ENCODE data around the gene ABCC4.

ABCC4 gene

DNA sequence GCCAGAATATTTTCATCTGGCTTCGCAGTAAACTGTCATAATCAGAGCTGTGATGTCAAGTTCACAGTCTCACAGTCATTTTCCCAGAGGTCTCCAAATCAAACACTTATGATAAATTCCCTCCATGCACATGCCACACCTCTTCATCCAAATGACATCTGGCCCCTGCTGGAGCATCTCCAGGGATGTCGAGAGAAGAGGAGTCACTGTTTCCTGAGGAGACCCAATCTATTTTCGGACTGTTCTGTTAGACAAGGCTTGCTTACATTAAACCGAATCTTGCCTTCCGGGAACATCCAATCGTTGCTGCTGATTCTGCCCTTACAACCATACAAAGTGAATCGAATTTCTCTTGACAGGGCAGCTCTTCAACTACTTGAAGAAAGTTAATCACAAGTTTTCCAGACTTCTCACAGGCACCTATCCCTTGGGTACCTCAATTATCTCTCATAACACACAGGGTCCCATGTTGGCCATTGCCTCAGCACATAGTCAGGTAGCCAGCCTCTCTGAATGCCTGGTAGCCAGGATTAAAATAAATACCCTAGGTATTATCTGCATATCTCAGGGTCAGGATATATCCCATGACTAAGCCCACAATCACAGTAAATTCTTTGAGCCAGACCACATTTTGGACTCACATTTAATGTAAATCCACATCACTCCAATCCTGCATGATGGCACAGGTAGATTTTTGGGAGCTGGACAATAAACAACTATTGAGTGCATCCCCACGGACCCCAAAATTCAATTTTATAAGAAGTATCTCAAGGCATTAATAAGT is 182.5 kb downstream of the ABCC4 start:
- H3K4me3 ChIP-seq (ENCODE audit: extremely low read depth, insufficient read depth, low read length, poor library complexity, severe bottlenecking), result no peak overlapping the region
- 91 to 97% methylated on average over 6 to 7 of the region's 8 CpGs for WGBS, 2 experiments (ENCODE audit: insufficient coverage in 2 of 2)
- no peak overlapping the region for H3K27ac ChIP-seq (ENCODE audit: low read depth, low read length, severe bottlenecking)
- H3K9me3 ChIP-seq (ENCODE audit: control insufficient read depth, low read length), result no peaks in the 10 kb centered on the region
- H3K4me1 ChIP-seq (ENCODE audit: control insufficient read depth, insufficient read depth, low read length, poor library complexity, severe bottlenecking), result no peaks in the 10 kb centered on the region
- no peaks in the 10 kb centered on the region for H3K36me3 ChIP-seq (ENCODE audit: control insufficient read depth, insufficient read depth, low read length)

DNA sequence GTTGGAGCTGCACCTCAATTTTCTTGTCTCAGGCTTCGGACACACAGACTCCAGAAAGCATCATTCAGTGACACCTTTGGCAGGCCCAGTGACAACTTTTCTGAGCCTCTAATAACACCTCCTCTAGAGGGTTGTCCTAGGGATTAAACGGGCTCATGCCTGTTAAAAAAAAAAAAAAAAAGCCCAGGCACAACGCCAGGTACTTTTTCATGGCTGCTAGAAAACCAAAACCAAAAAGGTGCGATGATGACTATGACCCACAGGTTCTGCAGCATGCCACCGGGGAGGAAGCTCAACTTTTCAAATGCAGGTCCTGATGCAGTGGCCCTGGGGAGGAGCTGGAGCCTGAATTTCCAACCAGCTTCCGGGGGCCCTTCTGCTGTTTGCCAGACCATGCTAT is 184.2 kb downstream of the ABCC4 start:
- H3K4me1 ChIP-seq (ENCODE audit: control insufficient read depth, insufficient read depth, low read length, poor library complexity, severe bottlenecking), result no peaks in the 10 kb centered on the region
- WGBS, 2 experiments (ENCODE audit: insufficient coverage in 2 of 2), result 73 to 87% methylated on average over 5 of the region's 6 CpGs
- no peaks in the 10 kb centered on the region for H3K36me3 ChIP-seq (ENCODE audit: control insufficient read depth, insufficient read depth, low read length)
- H3K27ac ChIP-seq (ENCODE audit: low read depth, low read length, severe bottlenecking), result no peak overlapping the region
- H3K9me3 ChIP-seq (ENCODE audit: control insufficient read depth, low read length), result no peaks in the 10 kb centered on the region
- no peak overlapping the region for H3K4me3 ChIP-seq (ENCODE audit: extremely low read depth, insufficient read depth, low read length, poor library complexity, severe bottlenecking)

DNA sequence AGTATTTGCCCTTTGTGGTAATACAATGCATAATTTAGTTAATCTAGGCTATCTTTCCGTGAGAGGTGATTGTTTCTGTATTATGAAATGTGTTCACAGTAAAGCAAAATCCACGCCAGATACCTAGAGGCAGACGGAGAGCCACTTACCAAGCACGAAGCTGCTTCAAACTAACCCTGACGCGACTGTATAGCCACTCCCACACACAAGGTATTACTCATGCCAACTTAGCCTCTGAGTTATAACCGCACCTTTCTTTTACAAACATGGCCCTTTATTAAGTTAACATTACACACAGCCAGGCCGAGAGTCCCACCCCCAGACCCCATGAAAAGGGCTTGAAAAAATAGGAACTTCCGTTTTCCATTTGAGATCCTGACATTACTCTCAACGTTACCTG is 185.7 kb downstream of the ABCC4 start:
- Histone ChIP-seq H3K27ac (ENCODE audit: low read depth, low read length, severe bottlenecking) (no peak overlapping the region), H3K4me1 (ENCODE audit: control insufficient read depth, insufficient read depth, low read length, poor library complexity, severe bottlenecking) (no peaks in the 10 kb centered on the region)

DNA sequence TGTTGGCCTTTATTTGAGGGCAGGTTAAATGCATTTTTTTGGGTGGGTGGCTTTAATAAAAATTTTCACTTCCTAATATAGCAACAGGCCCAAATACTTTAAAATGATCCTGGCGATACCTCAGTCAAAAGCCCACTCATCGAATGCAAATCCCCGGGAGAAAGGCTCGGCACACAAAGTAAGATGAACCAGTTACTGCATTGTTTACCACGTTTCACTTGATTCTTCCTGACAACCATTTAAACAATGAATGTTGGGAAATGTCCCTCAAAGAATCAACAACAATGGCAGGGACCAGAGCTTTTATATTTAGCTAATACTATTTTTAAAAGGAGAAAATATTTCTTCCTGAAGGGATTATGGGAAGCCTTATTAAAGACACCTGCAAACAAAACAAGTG is 187.7 kb downstream of the ABCC4 start:
- H3K4me3 ChIP-seq (ENCODE audit: extremely low read depth, insufficient read depth, low read length, poor library complexity, severe bottlenecking), result no peak overlapping the region
- 74 to 92% methylated on average over 4 to 5 of the region's 5 CpGs for WGBS, 2 experiments (ENCODE audit: insufficient coverage in 2 of 2)
- no peak overlapping the region for H3K27ac ChIP-seq (ENCODE audit: low read depth, low read length, severe bottlenecking)
- no peaks in the 10 kb centered on the region for H3K36me3 ChIP-seq (ENCODE audit: control insufficient read depth, insufficient read depth, low read length)
- peaks cover 1% of the 10 kb centered on the region for H3K9me3 ChIP-seq (ENCODE audit: control insufficient read depth, low read length)
- H3K4me1 ChIP-seq (ENCODE audit: control insufficient read depth, insufficient read depth, low read length, poor library complexity, severe bottlenecking), result no peaks in the 10 kb centered on the region

More for the DNA sequence above, 185.7 kb downstream of the ABCC4 start:
- Histone ChIP-seq H3K9me3 (ENCODE audit: control insufficient read depth, low read length) (no peaks in the 10 kb centered on the region), H3K36me3 (ENCODE audit: control insufficient read depth, insufficient read depth, low read length) (no peaks in the 10 kb centered on the region), H3K4me3 (ENCODE audit: extremely low read depth, insufficient read depth, low read length, poor library complexity, severe bottlenecking) (no peak overlapping the region)
- 78 to 81% methylated on average over 5 to 10 of the region's 10 CpGs for WGBS, 2 experiments (ENCODE audit: insufficient coverage in 2 of 2)

DNA sequence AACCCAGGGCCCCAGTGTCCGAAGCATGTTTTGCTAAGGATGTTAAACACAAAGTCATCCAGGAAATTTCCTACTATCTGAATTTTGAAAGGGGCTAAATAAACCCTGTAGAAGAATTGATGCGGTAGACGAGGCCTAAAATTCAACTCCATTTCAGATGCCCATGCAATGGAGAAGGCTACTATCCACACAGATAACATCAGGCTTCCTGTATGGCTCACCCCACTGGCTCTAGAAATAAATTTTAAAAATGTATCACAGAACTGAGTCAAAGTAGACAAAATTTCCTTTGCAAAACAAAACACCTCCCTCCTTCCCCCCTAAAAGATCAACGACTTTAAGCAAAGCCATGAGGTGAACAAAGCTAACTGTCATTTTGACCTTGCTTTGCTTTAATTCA is 188.4 kb downstream of the ABCC4 start:
- peaks cover 5% of the 10 kb centered on the region for H3K9me3 ChIP-seq (ENCODE audit: control insufficient read depth, low read length)
- no peak overlapping the region for H3K27ac ChIP-seq (ENCODE audit: low read depth, low read length, severe bottlenecking)
- WGBS, 2 experiments (ENCODE audit: insufficient coverage in 2 of 2), result 90 to 100% methylated on average over 1 to 4 of the region's 4 CpGs
- H3K4me3 ChIP-seq (ENCODE audit: extremely low read depth, insufficient read depth, low read length, poor library complexity, severe bottlenecking), result no peak overlapping the region
- no peaks in the 10 kb centered on the region for H3K4me1 ChIP-seq (ENCODE audit: control insufficient read depth, insufficient read depth, low read length, poor library complexity, severe bottlenecking)
- H3K36me3 ChIP-seq (ENCODE audit: control insufficient read depth, insufficient read depth, low read length), result no peaks in the 10 kb centered on the region

DNA sequence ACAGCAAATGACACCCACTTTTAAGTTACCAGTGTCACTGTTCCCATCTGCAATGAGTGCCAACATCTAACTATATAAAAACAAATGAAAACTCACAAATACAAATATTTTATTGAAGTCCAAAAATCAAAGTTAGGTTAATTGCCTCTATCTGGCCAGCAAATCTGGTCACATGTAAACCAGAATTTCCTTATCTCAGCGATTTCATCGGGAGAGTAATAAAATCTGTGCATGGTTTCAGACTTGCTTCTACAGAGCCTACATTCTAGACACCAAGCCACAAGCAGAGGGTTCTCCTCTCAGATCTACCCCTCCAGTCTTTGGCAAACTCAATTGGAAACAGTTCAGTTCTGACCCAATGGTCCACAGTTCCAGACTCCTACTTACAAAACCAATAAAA is 189.6 kb downstream of the ABCC4 start:
- Histone ChIP-seq H3K9me3 (ENCODE audit: control insufficient read depth, low read length) (peaks cover 5% of the 10 kb centered on the region), H3K36me3 (ENCODE audit: control insufficient read depth, insufficient read depth, low read length) (no peaks in the 10 kb centered on the region), H3K27ac (ENCODE audit: low read depth, low read length, severe bottlenecking) (no peak overlapping the region), H3K4me3 (ENCODE audit: extremely low read depth, insufficient read depth, low read length, poor library complexity, severe bottlenecking) (no peak overlapping the region), H3K4me1 (ENCODE audit: control insufficient read depth, insufficient read depth, low read length, poor library complexity, severe bottlenecking) (no peaks in the 10 kb centered on the region)
- 93 to 100% methylated on average over 2 of the region's 2 CpGs for WGBS, 2 experiments (ENCODE audit: insufficient coverage in 2 of 2)

DNA sequence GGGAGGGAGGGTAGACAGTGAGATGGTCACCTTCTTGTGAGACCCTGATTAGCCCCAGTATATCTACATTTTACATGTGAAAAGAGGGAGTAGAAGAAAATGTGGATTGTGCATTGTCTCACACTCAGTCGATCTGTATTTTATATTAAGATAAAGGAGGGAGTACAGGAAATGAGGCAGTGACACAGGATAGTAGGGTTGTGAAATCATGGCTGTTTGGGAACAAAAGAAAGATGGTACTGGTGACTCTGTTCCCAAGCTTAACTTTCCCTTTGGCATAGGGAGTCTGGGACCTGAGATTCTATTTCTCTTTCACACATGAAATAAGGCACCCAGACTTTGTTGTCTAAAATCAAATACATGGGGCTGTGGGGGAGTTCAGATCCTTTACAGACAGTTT is 194.7 kb downstream of the ABCC4 start:
- 100% methylated on average over 1 of the region's 1 CpG for WGBS, 2 experiments (ENCODE audit: insufficient coverage in 2 of 2)
- no peak overlapping the region for H3K4me3 ChIP-seq (ENCODE audit: extremely low read depth, insufficient read depth, low read length, poor library complexity, severe bottlenecking)

DNA sequence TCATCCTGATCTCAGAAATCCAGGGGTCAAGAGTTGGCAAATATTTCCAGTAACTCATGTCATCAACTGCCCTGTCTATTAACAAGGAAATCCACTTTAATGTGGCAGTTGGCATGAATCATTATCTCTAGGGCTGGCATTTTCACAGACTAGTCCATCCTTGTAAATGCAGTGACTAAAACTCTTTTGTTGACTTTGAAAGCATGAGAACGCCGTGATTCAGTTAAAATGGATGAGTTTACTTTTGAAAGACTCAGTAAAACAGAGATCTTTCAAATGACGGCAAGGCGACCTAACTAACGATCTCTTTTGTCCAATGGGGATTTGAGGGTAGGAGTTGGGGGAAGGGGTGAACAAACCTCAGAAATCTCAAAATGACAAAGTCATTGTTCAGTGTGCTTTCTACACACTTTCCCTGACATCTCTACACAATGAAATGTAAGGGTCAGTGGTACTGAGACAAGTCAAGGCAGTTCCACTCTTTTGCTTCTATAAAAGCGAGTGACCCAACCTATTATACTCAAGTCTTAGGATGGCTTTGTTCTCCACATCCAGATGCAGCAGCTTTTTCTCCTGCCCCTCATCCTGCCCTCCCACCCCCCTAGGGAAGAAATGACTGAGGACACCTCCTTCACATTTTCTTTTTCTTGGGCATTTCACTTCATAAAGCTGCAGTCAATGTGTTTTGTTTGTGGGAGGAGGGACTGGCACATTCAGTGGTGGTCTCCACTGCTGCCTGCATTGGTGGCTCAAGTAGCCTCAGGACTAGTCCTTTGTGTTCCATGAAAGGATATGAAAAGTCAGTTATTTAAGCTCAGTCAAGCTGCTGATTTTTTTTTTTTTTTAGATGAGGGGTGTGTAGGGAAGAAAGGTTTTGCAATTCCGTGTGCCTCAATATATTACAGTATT is 200.5 kb downstream of the ABCC4 start:
- H3K36me3 ChIP-seq (ENCODE audit: control insufficient read depth, insufficient read depth, low read length), result no peaks in the 10 kb centered on the region

More for the DNA sequence above, 194.7 kb downstream of the ABCC4 start:
- Histone ChIP-seq H3K27ac (ENCODE audit: low read depth, low read length, severe bottlenecking) (no peak overlapping the region), H3K9me3 (ENCODE audit: control insufficient read depth, low read length) (peaks cover 5% of the 10 kb centered on the region), H3K4me1 (ENCODE audit: control insufficient read depth, insufficient read depth, low read length, poor library complexity, severe bottlenecking) (no peaks in the 10 kb centered on the region), H3K36me3 (ENCODE audit: control insufficient read depth, insufficient read depth, low read length) (no peaks in the 10 kb centered on the region)

DNA sequence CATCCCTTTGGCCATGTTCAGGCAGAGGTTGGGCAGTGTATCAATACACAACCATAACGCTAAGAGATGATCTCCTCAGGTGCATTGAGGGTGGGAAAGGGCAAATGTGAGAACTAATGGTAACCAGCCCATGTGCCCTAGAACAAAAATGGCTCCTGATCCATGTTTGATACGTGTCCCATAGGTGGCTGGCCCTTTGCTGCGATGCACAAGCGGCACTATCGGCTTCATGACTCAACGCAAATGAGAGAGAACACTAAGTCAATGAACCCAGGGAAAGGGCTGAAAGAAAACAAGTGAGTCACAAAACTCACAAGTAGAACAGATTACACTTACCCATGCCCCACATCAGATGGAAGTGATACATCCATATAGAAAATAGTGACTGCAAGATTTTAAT is 201.7 kb downstream of the ABCC4 start:
- WGBS, 2 experiments (ENCODE audit: insufficient coverage in 2 of 2), result 93% methylated on average over 3 to 5 of the region's 6 CpGs
- no peaks in the 10 kb centered on the region for H3K9me3 ChIP-seq (ENCODE audit: control insufficient read depth, low read length)
- H3K27ac ChIP-seq (ENCODE audit: low read depth, low read length, severe bottlenecking), result no peak overlapping the region
- no peak overlapping the region for H3K4me3 ChIP-seq (ENCODE audit: extremely low read depth, insufficient read depth, low read length, poor library complexity, severe bottlenecking)
- no peaks in the 10 kb centered on the region for H3K36me3 ChIP-seq (ENCODE audit: control insufficient read depth, insufficient read depth, low read length)
- H3K4me1 ChIP-seq (ENCODE audit: control insufficient read depth, insufficient read depth, low read length, poor library complexity, severe bottlenecking), result no peaks in the 10 kb centered on the region

More for the DNA sequence above, 200.5 kb downstream of the ABCC4 start:
- Histone ChIP-seq H3K9me3 (ENCODE audit: control insufficient read depth, low read length) (no peaks in the 10 kb centered on the region), H3K4me1 (ENCODE audit: control insufficient read depth, insufficient read depth, low read length, poor library complexity, severe bottlenecking) (no peaks in the 10 kb centered on the region), H3K4me3 (ENCODE audit: extremely low read depth, insufficient read depth, low read length, poor library complexity, severe bottlenecking) (no peak overlapping the region), H3K27ac (ENCODE audit: low read depth, low read length, severe bottlenecking) (no peak overlapping the region)
- WGBS, 2 experiments (ENCODE audit: insufficient coverage in 2 of 2), result 72 to 78% methylated on average over 5 to 6 of the region's 7 CpGs

DNA sequence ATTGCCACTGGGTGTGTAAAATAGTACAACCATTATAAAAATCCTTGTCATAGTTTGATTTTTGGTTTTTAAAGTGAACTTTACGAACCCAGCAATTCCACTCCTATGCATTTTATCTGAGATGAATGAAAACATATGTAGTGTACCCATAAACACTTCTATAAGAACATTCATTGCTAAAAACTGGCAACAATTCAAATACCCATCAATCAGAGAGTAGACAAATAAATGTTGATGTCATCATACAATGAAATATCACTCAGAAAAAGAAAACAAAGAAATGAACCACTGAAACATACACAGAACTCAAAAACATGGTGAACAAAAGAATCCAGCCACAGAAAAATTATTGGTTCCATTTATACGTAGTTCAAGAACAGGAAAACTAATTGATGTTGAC is 202.3 kb downstream of the ABCC4 start:
- Histone ChIP-seq H3K4me1 (ENCODE audit: control insufficient read depth, insufficient read depth, low read length, poor library complexity, severe bottlenecking) (no peaks in the 10 kb centered on the region), H3K4me3 (ENCODE audit: extremely low read depth, insufficient read depth, low read length, poor library complexity, severe bottlenecking) (no peak overlapping the region), H3K36me3 (ENCODE audit: control insufficient read depth, insufficient read depth, low read length) (no peaks in the 10 kb centered on the region), H3K27ac (ENCODE audit: low read depth, low read length, severe bottlenecking) (no peak overlapping the region), H3K9me3 (ENCODE audit: control insufficient read depth, low read length) (no peaks in the 10 kb centered on the region)
- 83 to 86% methylated on average over 1 of the region's 2 CpGs for WGBS, 2 experiments (ENCODE audit: insufficient coverage in 2 of 2)

Data from mesodermal cell (in vitro differentiated cells).